Measurements from ENCODE around the gene MSMP. TPM values are rescaled to one million over a fixed set of nuclear protein-coding genes. Genes with fewer than 3 reads are reported as not detected.

The MSMP gene
- total RNA-seq, 1 experiment from 2014 or later = 2.1 TPM

DNA sequence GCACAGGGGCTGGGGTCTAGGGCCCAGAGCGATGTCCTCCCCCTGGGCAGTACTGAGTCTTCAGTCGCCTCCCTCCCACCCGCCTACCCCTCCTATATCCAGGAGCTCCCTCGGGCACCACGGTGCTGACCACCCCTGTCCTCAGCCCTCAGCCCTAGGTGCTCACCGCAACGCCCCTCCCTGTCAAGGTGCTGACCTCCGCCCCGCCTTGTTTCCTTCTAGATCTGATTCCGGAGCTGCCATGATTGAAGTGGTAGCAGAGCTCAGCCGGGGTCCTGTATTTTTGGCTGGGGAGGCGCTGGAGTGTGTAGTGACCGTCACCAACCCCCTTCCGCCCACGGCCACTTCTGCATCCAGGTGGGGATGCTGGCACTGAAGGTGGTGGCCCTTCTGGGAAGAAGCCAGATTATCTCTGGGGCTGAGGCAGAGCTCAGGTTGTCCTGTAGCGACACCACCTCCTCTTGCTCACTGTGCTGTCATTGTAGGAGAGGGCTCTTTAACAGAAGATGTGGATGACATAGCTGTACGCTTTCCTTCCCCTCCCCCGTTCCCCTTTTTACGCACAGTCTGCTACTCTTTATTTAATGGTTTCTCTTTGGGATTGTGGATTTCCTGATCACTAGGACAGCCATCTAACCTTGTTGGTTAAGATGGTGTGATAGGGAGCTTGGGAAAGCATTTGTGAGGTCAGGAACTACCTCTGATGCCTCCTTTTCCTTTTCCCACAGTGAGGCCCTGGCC lies 4.4 kb downstream of the MSMP start:
- Mint-ChIP-seq H3K4me1 (peaks cover 27% of the 10 kb centered on the region), H3K36me3 (peaks cover 35% of the 10 kb centered on the region), H3K27me3 (ENCODE audit: low read depth) (no peaks in the 10 kb centered on the region), H3K9me3 (no peaks in the 10 kb centered on the region), H3K27ac (peak overlapping the region; percentile 62), H3K4me3 (peak overlapping the region; percentile 92)
- ATAC-seq = peak; percentile 43
- peak; percentile 37 for DNase-seq (ENCODE audit: low spot score)
- ChIA-PET CTCF (interaction anchor here (0.6 to 4.1 kb wide), 17 partner anchors 14 to 196 kb away, joined by 3 to 27 read pairs (median 6); partner anchors contain the start of genes CREB3, HINT2, TESK1 and TLN1), POLR2A (interaction anchor here (0.5 to 2.1 kb wide), 4 partner anchors 17 to 64 kb away, joined by 3 to 13 read pairs (median 4); partner anchors contain the start of genes CREB3 and TLN1)
- TF ChIP-seq AFF4 (CRISPR knock-in tag; IDR thresholded peaks at IDR 0.05; ENCODE audit: borderline replicate concordance) (no peak), ZNF263 (CRISPR knock-in tag; IDR thresholded peaks at IDR 0.05; ENCODE audit: low read depth) (no peak), EMX1 (CRISPR knock-in tag; IDR thresholded peaks at IDR 0.05) (no peak), MXD4 (CRISPR knock-in tag; IDR thresholded peaks at IDR 0.05; ENCODE audit: borderline replicate concordance) (no peak), STAT6 (CRISPR knock-in tag; conservative IDR thresholded peaks at IDR 0.05; ENCODE audit: low read depth) (no peak), MAX (CRISPR knock-in tag; IDR thresholded peaks at IDR 0.05) (no peak), PRDM15 (CRISPR knock-in tag; IDR thresholded peaks at IDR 0.05) (no peak)
- TF ChIP-seq, protein P1, sequence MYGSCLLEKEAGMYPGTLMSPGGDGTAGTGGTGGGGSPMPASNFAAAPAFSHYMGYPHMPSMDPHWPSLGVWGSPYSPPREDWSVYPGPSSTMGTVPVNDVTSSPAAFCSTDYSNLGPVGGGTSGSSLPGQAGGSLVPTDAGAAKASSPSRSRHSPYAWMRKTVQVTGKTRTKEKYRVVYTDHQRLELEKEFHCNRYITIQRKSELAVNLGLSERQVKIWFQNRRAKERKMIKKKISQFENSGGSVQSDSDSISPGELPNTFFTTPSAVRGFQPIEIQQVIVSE (CRISPR knock-in tag; IDR thresholded peaks at IDR 0.05; ENCODE audit: borderline replicate concordance) = no peak

GRCh38 chr9:35748858-35749514 lies 5.1 kb downstream of the MSMP start, which contains the start of the genes GBA2 and RGP1:
TSS of gene GBA2 (minus strand) at chr9:35749228. CDS start at chr9:35748704, 524 bp downstream.
TSS of gene RGP1 (plus strand) at chr9:35749287. CDS start at chr9:35749756, 469 bp downstream.
- peak within 1 kb of the TSS; percentile 74 for H3K27ac Mint-ChIP-seq
- DNase-seq (ENCODE audit: low spot score) (peak; percentile 83), ATAC-seq (peak; percentile 84)
- peaks cover 40% of the 10 kb centered on the region for H3K36me3 Mint-ChIP-seq
- POLR2A ChIA-PET = interaction anchor here (1.0 to 2.1 kb wide), 4 partner anchors 17 to 65 kb away, joined by 3 to 13 read pairs (median 4); partner anchors contain the start of genes CREB3 and TLN1
- H3K9me3 Mint-ChIP-seq = no peaks in the 10 kb centered on the region
- CTCF ChIA-PET = interaction anchor here (0.7 to 4.1 kb wide), 21 partner anchors 8 to 197 kb away, joined by 3 to 27 read pairs (median 5); partner anchors contain the start of genes ARHGEF39, CREB3, HINT2 and TLN1
- H3K27me3 Mint-ChIP-seq (ENCODE audit: low read depth) = no peaks in the 10 kb centered on the region
- peaks cover 27% of the 10 kb centered on the region for H3K4me1 Mint-ChIP-seq
- peak within 1 kb of the TSS; percentile 92 for H3K4me3 Mint-ChIP-seq
- TF ChIP-seq RELA (CRISPR knock-in tag; IDR thresholded peaks at IDR 0.05; ENCODE audit: borderline replicate concordance) = 0 out of 2 replicates have a peak, but pooled peaks have one; percentile 71
- no peak for TF ChIP-seq JAZF1 (CRISPR knock-in tag; IDR thresholded peaks at IDR 0.05)
- peak; percentile 51; the same call in 1 of the 2 replicates for TF ChIP-seq GABPB1 (CRISPR knock-in tag; IDR thresholded peaks at IDR 0.05)
- TF ChIP-seq SOX15 (CRISPR knock-in tag; IDR thresholded peaks at IDR 0.05) = no peak
- no peak for TF ChIP-seq ZNF317 (CRISPR knock-in tag; IDR thresholded peaks at IDR 0.05; ENCODE audit: borderline replicate concordance, low read depth)
- no peak for TF ChIP-seq ZNF232 (CRISPR knock-in tag; IDR thresholded peaks at IDR 0.05)
- TF ChIP-seq TP53 (CRISPR knock-in tag; IDR thresholded peaks at IDR 0.05) = no peak
- TF ChIP-seq ATF3 (CRISPR knock-in tag; conservative IDR thresholded peaks at IDR 0.05) = no peak
- TF ChIP-seq STAT6 (CRISPR knock-in tag; conservative IDR thresholded peaks at IDR 0.05; ENCODE audit: low read depth) = no peak
- TF ChIP-seq ELF4 (CRISPR knock-in tag; IDR thresholded peaks at IDR 0.05; ENCODE audit: low read depth) = 0 out of 2 replicates have a peak, but pooled peaks have one; percentile 8

Data from WTC11 (cell line).